IMR-90 (cell line): ENCODE results near the gene BOD1L2. TPM values are rescaled to one million over a fixed set of nuclear protein-coding genes. Genes with fewer than 3 reads are reported as not detected.

ENCODE experiments used
- ATAC-seq: fragments of 200-7000 bp; cut with Tn5 transposase; 2 replicates; pipeline ENCODE4 v1.9.1; 2020; ENCODE audit warnings: low read depth, mild to moderate bottlenecking, moderate library complexity
- BruUV-seq: library from RNA; stranded (reverse); fragments of 400-500 nt; replicated peaks from 2 replicates; lab custom pipeline; 2021; lab: Mats Ljungman, UMichigan
- CTCF ChIA-PET: fragments of 300-600 bp; formaldehyde crosslinking; extraction: SDS; loops from one replicate; lab custom pipeline; 2021; ENCODE audit warnings: antibody characterized with exemption; lab: Yijun Ruan, JAX
- POLR2A ChIA-PET: fragments of 300-600 bp; sonication (Branson Sonifier 250); formaldehyde crosslinking; loops from one replicate; lab custom pipeline; 2022; ENCODE audit warnings: antibody characterized with exemption; ENCODE audit not compliant: unreplicated experiment; lab: Charles Lee
- DNase-seq: peaks from one replicate; pipeline ENCODE4 v3.0.0; 2013
- H2AFZ ChIP-seq: replicated peaks from 2 replicates; pipeline ENCODE3; 2013; ENCODE audit warnings: low read length, mild to moderate bottlenecking; ENCODE audit not compliant: poor library complexity
- H2AK5ac ChIP-seq: 2 replicates; pipeline ENCODE4 v1.6.1; 2013; ENCODE audit warnings: low read depth, low read length, inconsistent platforms
- H2AK9ac ChIP-seq: replicated peaks from 2 replicates; pipeline ENCODE3; 2013; ENCODE audit warnings: mild to moderate bottlenecking, low read depth, low read length, moderate library complexity; ENCODE audit not compliant: poor library complexity
- H2BK120ac ChIP-seq: 2 replicates; pipeline ENCODE4 v1.6.1; 2013; ENCODE audit warnings: low read depth, low read length, inconsistent platforms
- H2BK15ac ChIP-seq: 3 replicates; pipeline ENCODE4 v1.6.1; 2013; ENCODE audit warnings: low read depth, low read length, inconsistent platforms
- H2BK20ac ChIP-seq: 2 replicates; pipeline ENCODE4 v1.6.1; 2013; ENCODE audit warnings: low read depth, mild to moderate bottlenecking, inconsistent platforms, low read length, moderate library complexity
- H2BK5ac ChIP-seq: 2 replicates; pipeline ENCODE4 v1.6.1; 2013; ENCODE audit warnings: mild to moderate bottlenecking, low read depth, low read length, inconsistent platforms; ENCODE audit not compliant: poor library complexity, severe bottlenecking
- H3K14ac ChIP-seq: replicated peaks from 2 replicates; pipeline ENCODE4 v1.6.1; 2013; ENCODE audit warnings: low read depth, low read length, inconsistent platforms
- H3K18ac ChIP-seq: 2 replicates; pipeline ENCODE4 v1.6.1; 2013; ENCODE audit warnings: low read depth, low read length, control low read depth
- H3K23ac ChIP-seq: 2 replicates; pipeline ENCODE4 v1.6.1; 2013; ENCODE audit warnings: low read depth, low read length, inconsistent platforms
- H3K27ac ChIP-seq: 2 replicates; pipeline ENCODE4 v1.5.1; 2013; ENCODE audit warnings: mild to moderate bottlenecking, control low read depth, low read length; ENCODE audit not compliant: insufficient read depth
- H3K27me3 ChIP-seq: 2 replicates; pipeline ENCODE4 v1.6.1; 2013; ENCODE audit warnings: low read length; ENCODE audit not compliant: control insufficient read depth, insufficient read depth
- H3K36me3 ChIP-seq: 2 replicates; pipeline ENCODE4 v1.6.1; 2013; ENCODE audit warnings: low read length, mixed read lengths; ENCODE audit not compliant: control insufficient read depth, insufficient read depth
- H3K4ac ChIP-seq: 2 replicates; pipeline ENCODE4 v1.6.1; 2013; ENCODE audit warnings: low read depth, low read length, inconsistent platforms
- H3K4me1 ChIP-seq: 2 replicates; pipeline ENCODE4 v1.6.1; 2013; ENCODE audit warnings: low read length, mixed read lengths; ENCODE audit not compliant: control insufficient read depth, insufficient read depth
- H3K4me2 ChIP-seq: 2 replicates; pipeline ENCODE4 v1.6.1; 2013; ENCODE audit warnings: low read depth, mild to moderate bottlenecking, control low read depth, low read length, moderate library complexity
- H3K4me3 ChIP-seq: 2 replicates; pipeline ENCODE4 v1.5.1; 2013; ENCODE audit warnings: low read depth, mild to moderate bottlenecking, control low read depth, low read length, moderate library complexity; ENCODE audit not compliant: insufficient read depth
- H3K56ac ChIP-seq: 2 replicates; pipeline ENCODE4 v1.6.1; 2013; ENCODE audit warnings: low read length, inconsistent platforms; ENCODE audit not compliant: insufficient read depth; ENCODE audit errors: extremely low read depth
- H3K79me1 ChIP-seq, 2 experiments: 2 replicates each; pipeline ENCODE4 v1.6.1; 2013; ENCODE audit warnings: low read length in 2 of 2, inconsistent platforms in 1 of 2, low read depth in 1 of 2
- H3K9ac ChIP-seq: 2 replicates; pipeline ENCODE4 v1.6.1; 2013; ENCODE audit warnings: low read depth, low read length, control low read depth
- H3K9me1 ChIP-seq: 2 replicates; pipeline ENCODE4 v1.6.1; 2013; ENCODE audit warnings: low read length, inconsistent platforms; ENCODE audit not compliant: insufficient read depth
- H3K9me3 ChIP-seq: 2 replicates; pipeline ENCODE4 v1.6.1; 2013; ENCODE audit warnings: low read length; ENCODE audit not compliant: control insufficient read depth, insufficient read depth
- H4K20me1 ChIP-seq: 2 replicates; pipeline ENCODE4 v1.6.1; 2013; ENCODE audit warnings: low read length, inconsistent platforms; ENCODE audit not compliant: insufficient read depth
- H4K5ac ChIP-seq: 2 replicates; pipeline ENCODE4 v1.6.1; 2013; ENCODE audit warnings: mild to moderate bottlenecking, low read depth, low read length, control low read depth
- H4K8ac ChIP-seq, 2 experiments: 2 replicates each; pipeline ENCODE4 v1.6.1; 2013; ENCODE audit warnings: low read depth in 2 of 2, low read length in 2 of 2, control low read depth in 1 of 2, inconsistent platforms in 1 of 2
- H4K91ac ChIP-seq: 2 replicates; pipeline ENCODE4 v1.6.1; 2013; ENCODE audit warnings: low read depth, low read length, inconsistent platforms; ENCODE audit not compliant: insufficient read depth
- RAD21 ChIP-seq: IDR thresholded peaks from 2 replicates; pipeline ENCODE4 v1.6.1; 2012; ENCODE audit warnings: low read length, improper control_type of control experiment
- WGBS, 2 experiments: methylation state at CpG; one replicate each; pipeline versions ENCODE4 v1.1.5 to v1.1.7; 2013; ENCODE audit warnings: missing lambda C conversion rate in 2 of 2; ENCODE audit not compliant: insufficient read length in 1 of 2; ENCODE audit errors: extremely low coverage in 2 of 2; 5-methylcytosine and 5-hydroxymethylcytosine counted together
- dilution Hi-C: fragments of 300-500 bp; cut with HindIII; formaldehyde crosslinking; loops from one replicate; pipeline ENCODE4 v1.14.3; 2018; ENCODE audit warnings: low sequenced_read_pairs; ENCODE audit not compliant: unreplicated experiment
- in situ Hi-C: fragments of 300-500 bp; cut with MboI; formaldehyde crosslinking; loops from 3 replicates; pipeline ENCODE4 v1.14.3; 2019; ENCODE audit warnings: low sequenced_read_pairs, inconsistent platforms, mixed read lengths
- intact Hi-C: fragments of 100-400 bp; cut with micrococcal nuclease; formaldehyde crosslinking; loops from 2 replicates; pipeline ENCODE4 v1.10.0; 2022
- polyA plus RNA-seq, 3 experiments: library from polyadenylated mRNA; depleted of rRNA; stranded (reverse); fragments of >200 nt; gene quantifications; 2 replicates each; pipeline ENCODE4 v1.2.3, GENCODE V29; 2012; ENCODE audit warnings: low replicate concordance in 1 of 3
- total RNA-seq: library from RNA; depleted of rRNA; stranded (reverse); fragments of >200 nt; gene quantifications from 2 replicates; pipeline ENCODE4 v1.2.3, GENCODE V29; 2012
- TF ChIP-seq, protein P1 (sequence below): conservative IDR thresholded peaks from 2 replicates; pipeline ENCODE4 v1.5.1; 2012; ENCODE audit warnings: mild to moderate bottlenecking, low read depth, low read length, improper control_type of control experiment

Gene BOD1L2
- total and polyA plus RNA-seq, 2 of the 4 experiments (the other 2 are of a cell fraction): not detected

DNA sequence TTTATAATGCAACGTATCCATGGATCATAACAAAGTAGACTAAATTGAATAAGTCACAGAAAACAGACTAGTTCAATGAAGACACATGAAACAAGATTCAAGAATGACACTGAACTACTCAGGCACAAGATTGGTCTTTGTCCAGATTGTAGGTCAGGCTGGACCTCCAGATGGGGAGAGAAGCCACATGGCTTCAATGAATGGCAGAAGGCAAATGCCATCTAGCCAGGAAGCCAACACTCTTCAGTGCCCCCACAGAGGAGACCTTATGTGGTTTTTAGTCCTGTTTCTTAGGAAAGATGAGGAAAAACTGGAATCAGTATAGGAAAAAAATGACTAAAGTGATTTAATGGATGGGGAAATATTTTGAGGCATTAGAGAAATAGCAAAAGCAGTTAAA is 43.1 kb downstream of the BOD1L2 start:
- no CpG with 5 or more reads among the region's 1 CpG for WGBS, 2 experiments

More for the DNA sequence above, 43.1 kb downstream of the BOD1L2 start:
- H3K14ac ChIP-seq: no peak overlapping the region
- H3K9me3 ChIP-seq: 0 out of 2 replicates have a peak, but pooled peaks cover 1% of the 10 kb centered on the region
- no peaks in the 10 kb centered on the region for H3K36me3 ChIP-seq
- no peak for ATAC-seq
- H2BK15ac ChIP-seq: no peak overlapping the region
- no peak overlapping the region for H2BK20ac ChIP-seq
- no peaks in the 10 kb centered on the region for H3K4me1 ChIP-seq
- H3K9ac ChIP-seq: no peak overlapping the region
- H3K4me3 ChIP-seq: no peak overlapping the region
- no peak overlapping the region for H3K23ac ChIP-seq
- BruUV-seq: no TSS peak
- in situ Hi-C loops (no loop called here), intact Hi-C loops (no loop called here), dilution Hi-C loops (no loop called here)
- no peaks in the 10 kb centered on the region for H4K20me1 ChIP-seq
- H2AK5ac ChIP-seq: no peak overlapping the region
- H2BK5ac ChIP-seq: no peak overlapping the region
- H3K18ac ChIP-seq: no peak overlapping the region
- CTCF ChIA-PET: no interaction called here
- H3K56ac ChIP-seq: no peak overlapping the region
- H3K4ac ChIP-seq: no peak overlapping the region
- H3K9me1 ChIP-seq: no peaks in the 10 kb centered on the region
- H4K91ac ChIP-seq: no peak overlapping the region
- POLR2A ChIA-PET: no interaction called here
- H4K5ac ChIP-seq: no peak overlapping the region
- H3K79me1 ChIP-seq: no peaks in the 10 kb centered on the region
- no peak overlapping the region for H2BK120ac ChIP-seq
- H3K27me3 ChIP-seq: no peaks in the 10 kb centered on the region
- H3K4me2 ChIP-seq: no peak overlapping the region
- TF ChIP-seq, protein P1, sequence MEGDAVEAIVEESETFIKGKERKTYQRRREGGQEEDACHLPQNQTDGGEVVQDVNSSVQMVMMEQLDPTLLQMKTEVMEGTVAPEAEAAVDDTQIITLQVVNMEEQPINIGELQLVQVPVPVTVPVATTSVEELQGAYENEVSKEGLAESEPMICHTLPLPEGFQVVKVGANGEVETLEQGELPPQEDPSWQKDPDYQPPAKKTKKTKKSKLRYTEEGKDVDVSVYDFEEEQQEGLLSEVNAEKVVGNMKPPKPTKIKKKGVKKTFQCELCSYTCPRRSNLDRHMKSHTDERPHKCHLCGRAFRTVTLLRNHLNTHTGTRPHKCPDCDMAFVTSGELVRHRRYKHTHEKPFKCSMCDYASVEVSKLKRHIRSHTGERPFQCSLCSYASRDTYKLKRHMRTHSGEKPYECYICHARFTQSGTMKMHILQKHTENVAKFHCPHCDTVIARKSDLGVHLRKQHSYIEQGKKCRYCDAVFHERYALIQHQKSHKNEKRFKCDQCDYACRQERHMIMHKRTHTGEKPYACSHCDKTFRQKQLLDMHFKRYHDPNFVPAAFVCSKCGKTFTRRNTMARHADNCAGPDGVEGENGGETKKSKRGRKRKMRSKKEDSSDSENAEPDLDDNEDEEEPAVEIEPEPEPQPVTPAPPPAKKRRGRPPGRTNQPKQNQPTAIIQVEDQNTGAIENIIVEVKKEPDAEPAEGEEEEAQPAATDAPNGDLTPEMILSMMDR: no peak
- no peak for TF ChIP-seq RAD21
- H3K27ac ChIP-seq: no peak overlapping the region
- H4K8ac ChIP-seq: no peak overlapping the region
- H2AFZ ChIP-seq: no peak overlapping the region
- DNase-seq: no peak
- H2AK9ac ChIP-seq: no peak overlapping the region
